HG03196 (cell line): ENCODE data around the gene PAK4.

Experiments
- ATAC-seq: cut with Tn5 transposase; IDR thresholded peaks from one replicate; pipeline ENCODE4 v1.9.1; 2021; ENCODE audit not compliant: unreplicated experiment

The PAK4 gene

DNA sequence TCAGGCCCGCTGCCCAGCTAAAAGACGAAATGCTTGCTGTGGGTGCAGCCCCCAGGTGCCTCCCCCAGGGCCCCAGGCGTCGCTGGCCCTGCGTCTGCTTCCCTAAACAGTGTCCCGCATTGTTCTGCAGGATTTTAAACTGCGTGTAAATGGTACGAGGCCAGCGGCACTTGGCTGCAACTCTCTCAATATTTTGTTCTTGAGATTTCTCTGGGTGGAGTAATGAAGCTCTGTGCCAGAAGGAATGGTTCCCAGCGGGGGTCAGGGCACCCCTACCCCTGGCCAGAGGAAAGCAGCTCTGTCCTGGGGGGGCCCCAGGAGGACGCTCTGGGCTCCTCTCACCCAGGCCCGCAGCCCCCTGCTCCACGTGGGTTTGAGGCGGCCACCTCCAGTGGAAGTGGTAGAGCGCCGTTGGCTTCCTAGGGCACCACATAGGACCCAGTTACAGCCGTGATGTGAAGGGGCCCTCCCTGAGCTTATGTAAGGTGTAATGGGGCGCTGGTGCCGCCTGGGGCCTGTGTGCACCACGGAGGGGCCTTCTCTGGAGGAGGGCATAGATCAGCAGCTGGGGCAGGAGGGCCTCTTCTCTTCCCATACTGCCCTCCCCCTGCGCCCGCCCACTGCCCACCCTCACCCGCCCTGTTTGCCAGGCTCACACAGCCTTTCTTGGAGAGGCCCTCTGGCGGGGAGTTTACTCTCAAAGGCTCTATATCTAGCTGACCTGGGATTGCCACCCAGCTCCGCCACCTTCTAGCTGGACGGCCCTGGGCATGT is 19.8 kb downstream of the PAK4 start:
- no peak for ATAC-seq

DNA sequence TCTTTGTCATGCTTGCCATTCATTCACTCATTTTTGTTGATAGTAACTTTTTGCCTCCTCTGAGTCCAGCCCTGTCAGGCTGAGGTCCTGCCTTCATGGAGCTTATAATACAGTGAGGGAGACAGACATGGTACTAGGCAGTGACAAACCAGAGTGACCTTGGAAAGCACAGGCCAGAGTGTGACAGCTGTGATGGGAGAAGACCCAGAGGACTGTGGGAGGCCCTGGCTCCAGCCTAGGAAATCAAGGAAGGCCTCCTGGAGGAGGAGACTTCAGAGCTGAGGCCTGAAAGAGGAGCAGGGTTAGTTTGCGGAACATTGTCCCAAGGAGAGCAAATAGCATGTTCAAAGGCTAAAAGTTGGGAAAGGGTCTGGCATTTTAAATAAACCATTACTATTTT is 20.5 kb downstream of the PAK4 start:
- ATAC-seq: no peak

DNA sequence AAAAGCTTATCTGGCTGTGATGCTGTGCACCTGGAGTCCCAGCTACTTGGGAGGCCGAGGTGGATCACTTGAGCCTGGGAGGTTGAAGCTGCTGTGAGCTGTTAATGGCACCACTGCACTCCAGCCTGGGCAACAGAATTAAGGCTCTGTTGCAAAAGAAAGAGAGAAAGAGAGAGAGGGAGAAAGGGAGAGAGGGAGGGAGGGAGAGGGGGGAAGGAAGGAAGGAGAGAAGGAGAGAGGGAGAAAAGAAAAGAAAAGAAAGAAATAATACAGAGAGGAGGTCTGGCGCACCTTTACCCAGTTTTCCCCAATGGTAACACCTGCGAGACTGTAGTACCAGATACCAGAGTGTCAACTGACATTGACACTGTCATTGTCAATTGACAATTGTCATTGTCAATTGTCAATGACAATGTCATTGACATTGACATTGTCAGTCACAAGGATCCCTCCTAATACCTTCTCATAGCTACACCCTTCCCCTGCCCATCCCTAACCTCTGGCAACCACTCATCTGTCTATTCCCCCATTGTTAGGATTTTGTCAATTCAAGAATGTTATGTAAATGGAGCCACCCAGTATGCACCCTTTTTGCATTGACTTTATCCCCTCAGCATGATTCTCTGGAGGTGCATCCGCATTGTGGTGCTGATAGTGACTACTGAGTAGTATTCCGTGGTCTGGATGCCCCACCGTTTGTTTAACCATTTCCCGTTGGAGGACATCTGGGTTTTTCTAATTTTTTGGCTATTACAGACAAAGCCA is 21.3 kb downstream of the PAK4 start:
- no peak for ATAC-seq

DNA sequence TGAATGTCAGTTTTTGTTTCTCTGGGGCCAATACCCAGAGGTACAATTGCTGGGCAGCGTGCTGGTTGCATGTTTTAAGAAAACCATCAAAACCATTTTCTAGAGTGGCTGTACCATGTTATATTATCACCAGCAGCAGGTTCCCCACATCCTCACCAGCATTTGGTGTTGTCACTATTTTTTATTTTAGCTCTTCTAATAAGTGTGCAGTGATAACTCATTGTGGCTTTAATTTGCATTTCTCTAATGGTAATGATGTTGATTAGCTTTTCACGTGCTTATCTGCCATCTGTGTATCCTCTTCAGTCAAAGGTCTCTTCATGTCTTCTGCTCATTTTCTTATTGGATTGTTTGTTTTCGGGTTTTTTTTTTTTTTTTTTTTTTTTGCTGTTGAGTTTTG is 21.9 kb downstream of the PAK4 start:
- ATAC-seq: no peak

GRCh38 chr19:39148939-39149529 is 23.4 kb downstream of the PAK4 start:
- no peak for ATAC-seq

DNA sequence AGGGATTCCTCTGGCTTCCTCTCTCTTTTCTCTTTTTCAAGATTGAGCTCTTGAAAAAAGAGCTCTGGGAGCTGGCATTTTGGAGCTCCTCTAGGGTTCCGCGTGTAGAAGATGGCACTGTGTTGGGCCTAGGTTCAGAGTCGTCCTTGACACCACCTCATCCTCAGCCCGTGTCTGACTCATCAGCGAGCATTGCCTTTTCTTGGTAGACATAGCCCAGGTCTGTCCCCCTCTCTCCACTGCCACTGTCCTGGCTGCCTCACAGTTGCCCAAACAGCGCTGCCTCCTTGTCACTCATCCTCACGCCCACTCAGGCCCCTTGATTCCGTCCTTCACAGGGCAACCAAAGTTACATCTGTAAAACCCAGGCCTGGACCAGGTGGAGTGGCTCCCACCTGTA is 24.6 kb downstream of the PAK4 start:
- no peak for ATAC-seq

DNA sequence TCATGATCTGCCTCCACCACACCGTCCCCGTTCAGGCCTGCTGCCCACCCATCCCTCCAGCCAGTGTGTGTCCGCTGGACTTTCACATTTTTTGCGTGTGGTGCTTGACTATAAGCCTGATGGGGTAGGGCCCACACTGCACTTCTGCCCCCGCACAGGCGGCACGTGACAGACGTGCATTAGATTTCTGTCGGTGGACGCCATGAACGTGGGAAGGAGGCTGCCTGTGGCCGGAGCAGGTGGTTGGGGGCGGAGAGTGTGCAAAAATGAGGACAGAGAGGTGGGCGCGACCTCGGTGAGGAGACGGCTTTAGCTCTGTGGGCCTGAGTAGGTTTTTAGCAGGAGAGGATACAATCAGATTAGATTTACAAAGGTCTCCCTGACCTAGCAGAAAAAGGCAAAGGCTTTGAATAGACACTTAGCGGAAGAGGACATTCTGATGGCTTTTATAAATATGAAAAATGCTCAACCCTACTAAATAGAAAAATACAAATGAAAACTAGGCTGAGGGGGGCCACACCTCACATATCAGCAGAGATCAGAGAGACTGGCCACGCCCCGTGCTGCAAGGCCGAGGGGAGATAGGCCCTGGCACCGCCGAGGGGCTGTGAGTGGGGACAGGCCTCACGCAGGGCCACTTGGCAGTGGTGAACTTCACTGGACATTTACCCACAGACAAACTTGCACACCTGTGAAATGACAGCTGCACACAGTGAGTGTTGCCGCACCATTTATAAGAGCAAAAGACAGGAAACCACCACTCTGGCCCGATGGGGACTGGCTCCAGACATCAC is 25.4 kb downstream of the PAK4 start:
- no peak for ATAC-seq

GRCh38 chr19:39152066-39152465 is 26.5 kb downstream of the PAK4 start:
- no peak for ATAC-seq

DNA sequence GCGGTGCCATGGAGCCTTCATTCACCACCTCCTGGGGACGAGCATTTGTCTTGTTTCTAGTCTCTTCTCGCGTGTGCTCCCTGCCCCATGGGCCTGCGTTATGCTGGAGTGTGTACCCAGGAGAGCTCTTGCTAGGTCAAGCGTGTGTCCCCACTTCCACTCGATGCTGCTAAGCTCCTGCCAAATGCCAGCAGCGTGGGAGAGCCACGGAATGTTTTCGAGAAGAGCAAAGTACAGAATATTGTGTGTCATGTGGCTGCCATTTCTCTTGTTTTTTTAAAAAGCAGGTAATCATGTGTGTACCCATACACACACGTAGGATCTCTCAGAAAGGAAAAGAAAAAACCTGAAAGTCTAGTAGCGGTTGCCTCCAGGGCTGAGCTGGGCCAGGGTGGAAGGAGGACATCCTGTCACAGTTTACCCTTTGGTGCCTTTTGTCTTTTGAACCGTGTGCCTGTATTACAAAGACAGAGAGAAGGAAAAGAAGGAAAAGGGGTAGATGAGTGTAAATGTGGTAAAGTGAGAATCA is 28.6 kb downstream of the PAK4 start:
- ATAC-seq: no peak

GRCh38 chr19:39154629-39155100 is 29.1 kb downstream of the PAK4 start:
- no peak for ATAC-seq

- ATAC-seq: no peak
Measured at GRCh38 chr19:39155114-39155700, 29.6 kb downstream of the PAK4 start.

GRCh38 chr19:39155741-39156140 is 30.2 kb downstream of the PAK4 start:
- ATAC-seq: no peak

DNA sequence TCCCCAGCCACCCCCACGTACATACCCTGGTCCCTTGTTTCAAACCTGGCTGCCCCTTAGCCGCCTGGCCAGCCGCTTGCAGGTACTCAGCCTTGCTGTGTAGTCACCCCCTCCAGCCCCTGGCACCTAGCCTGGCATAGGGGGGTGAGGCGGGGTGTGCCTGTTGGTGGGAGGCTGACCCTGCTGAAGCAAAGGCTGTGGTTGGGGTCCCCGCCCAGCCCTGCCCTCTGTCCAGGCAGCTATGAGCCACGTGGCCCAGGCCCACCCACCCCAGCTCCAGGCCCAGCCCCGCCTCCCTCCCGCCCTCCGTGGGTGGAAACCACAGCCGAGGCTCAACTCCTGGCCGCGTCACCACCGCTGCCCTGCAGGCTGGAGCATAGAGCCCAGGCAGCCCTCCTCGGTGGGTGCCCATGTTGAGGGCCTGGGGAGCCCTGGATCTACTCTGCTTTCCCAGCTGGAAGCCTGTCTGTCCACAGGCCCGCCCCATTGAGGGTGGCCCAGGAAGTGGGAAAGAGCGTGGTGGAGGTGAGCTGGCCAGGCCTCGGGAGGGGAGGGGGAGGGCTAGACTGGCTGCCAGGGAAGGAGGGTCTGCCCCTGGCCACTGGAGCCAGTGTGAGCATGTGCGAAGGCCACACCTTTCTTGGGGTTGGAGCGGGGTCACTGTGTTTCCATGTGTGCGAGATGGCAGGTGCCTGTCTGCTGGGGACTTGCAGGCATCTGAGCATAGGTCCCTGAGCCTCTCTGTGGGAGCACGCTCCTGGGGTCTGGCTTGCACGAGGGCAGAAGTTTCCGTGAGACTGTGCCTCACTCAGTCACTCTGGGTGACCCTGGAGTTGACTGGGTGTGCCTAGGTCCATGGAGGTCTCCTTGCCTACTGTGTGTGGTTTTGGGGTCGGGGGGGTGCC is 31.0 kb downstream of the PAK4 start:
- no peak for ATAC-seq

DNA sequence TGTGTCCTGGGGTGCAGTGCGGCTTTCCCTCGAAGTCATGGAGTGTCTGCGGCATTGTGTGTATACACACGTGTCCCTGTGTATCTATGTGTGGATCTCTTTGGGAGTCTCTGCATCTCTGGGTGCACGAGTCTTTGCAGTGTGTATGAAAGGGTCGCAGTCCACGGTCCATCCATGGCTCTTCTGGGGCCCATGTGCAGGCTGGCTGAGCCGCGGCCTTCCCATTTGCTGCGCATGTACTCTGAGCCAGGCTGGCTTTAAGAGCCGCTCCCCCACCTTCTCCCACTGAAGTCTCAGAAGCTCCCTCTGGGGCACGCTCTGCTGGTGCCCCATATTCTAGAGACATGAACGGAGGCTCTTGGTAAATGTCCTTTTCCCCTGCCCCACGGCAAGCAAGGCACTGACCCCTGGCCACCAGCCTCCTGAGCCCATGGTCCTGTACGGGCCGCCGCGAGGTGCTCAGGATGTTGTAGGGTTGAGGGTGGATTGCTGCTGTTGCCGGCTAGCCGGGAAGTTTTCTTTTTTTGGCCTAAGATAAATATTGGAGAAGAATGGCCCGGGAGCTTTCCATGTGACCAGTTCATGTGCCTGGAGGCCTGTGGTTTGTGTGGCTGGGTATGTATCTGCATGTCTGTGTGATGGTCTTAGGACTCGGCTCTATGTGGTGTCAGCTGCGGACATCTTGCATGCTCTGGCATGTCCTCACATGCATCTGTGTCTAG is 31.9 kb downstream of the PAK4 start:
- no peak for ATAC-seq

- no peak for ATAC-seq
Measured at GRCh38 chr19:39157997-39158389, 32.4 kb downstream of the PAK4 start.

DNA sequence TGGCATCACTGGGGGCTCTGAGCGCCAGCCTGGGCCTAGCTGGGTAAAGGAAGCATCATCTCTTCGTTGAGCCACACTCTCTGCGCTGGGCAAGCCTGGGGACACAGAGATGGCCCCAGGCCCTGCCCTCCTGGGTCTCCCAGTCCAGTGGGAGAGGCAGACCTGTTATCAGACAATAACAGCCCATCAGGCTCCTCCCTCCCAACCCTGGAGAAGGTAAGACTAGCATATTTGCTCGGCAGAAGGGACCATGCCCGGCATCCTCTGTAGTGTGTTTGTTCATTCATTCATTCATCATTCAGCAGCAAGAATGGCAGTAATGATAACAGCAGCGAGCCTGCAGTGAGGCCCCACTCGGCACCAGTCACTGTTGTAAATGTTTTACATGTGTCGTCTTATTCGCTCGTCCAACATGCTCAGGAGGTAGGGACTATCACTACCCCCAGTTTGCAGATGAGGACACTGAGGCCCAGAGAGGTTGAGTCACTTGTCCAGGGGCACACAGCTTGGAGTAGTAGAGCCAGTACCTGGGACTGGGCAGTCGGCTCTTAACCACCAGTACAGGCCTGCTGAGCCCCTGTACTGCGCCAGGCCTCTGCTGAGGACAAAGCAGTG is 33.2 kb downstream of the PAK4 start:
- ATAC-seq: no peak

GRCh38 chr19:39160523-39160861 is 34.9 kb downstream of the PAK4 start:
- ATAC-seq: no peak

GRCh38 chr19:39160889-39161672 is 35.5 kb downstream of the PAK4 start:
- no peak for ATAC-seq
